Fibroblast of upper back skin (primary cell): ENCODE results near the gene ZFYVE21.
A peak's percentile ranks its signal among the peaks of the same experiment; 100 is the strongest.

ENCODE experiments used
- DNase-seq: peaks from one replicate; pipeline ENCODE4 v3.0.0-alpha.2; 2013

ZFYVE21 gene

DNA sequence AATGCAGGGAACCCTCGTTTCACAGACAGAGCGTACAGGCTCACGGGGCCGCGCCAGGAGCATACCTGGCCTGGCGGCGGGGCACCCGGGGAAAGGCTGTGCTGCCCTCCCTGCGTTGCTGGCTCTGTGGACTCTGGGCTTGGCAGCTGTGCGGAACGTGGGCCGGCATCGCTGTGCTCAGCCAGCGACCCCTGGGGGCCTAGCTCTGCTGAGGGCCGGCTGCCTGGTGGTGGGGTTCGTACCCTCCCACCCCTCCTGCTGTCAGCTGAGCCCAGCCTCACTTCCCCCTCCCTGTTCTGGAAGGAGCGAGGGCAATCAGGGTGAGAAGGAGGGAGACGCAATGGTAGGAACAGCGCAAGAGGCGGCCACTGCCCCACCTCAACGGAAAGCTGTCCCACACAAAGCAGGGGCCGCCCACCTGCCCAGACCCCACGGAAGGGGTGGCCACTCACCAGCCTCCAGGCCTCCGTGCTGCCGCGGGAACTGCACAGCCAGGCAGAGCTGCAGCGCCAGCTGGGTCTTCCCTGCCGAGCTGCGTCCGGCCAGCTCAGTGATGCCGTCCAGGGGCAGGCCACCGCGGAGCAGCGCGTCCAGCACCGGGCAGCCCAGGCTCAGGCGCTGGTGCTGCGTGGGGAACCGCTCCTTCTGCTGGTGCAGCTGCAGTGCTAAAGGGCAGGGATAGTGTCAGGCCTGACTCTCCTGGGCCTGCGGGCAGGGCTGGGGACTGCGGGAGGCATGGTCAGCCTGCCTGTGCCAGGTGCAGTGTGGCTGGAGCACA lies 8.9 kb upstream of the ZFYVE21 start:
- DNase-seq, result no peak

DNA sequence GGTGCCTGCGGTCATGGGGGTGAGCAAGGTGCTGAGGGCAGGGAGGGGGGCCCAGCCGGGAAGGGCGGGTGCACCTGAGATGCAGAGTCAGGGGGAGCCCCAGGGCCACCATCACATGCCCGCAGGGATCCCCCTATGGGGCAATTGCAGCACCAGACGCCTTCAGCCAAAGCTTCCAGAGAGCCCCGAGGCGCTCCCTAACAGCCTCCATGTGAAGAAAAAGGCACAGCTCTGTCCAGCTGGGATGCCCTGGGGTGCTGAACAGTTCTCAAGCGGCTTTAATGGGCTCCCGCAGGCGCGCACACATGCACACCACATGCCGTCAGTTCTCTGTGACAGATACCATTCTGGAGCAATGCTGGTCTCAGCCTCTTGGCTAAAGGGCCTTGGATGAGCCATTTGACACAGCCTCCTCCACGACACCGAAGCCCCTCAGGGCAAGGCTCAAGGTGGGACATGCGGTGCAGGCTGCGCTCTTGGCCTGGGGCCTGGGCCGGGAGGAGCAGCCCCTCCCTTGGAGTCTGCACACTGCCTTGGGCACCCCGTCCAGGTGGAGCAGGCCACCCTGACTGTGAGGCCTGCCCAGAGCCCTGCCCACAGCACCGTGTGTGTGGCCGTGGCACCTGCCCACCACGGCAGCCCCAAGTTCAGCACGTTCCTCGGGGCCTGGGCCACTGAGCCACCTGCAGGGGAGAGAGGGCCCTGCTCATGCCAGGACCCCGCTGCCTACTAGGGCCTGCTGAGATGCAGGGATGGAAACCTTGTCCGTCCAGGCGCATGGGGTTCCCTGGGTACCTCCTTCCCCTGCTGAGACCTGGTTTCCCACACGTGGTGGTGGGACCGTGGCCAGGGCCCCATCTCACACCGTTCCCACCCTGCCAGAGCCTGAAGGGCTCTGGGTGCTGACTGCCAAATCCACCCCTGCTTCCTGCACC lies 8.0 kb upstream of the ZFYVE21 start:
- no peak for DNase-seq

DNA sequence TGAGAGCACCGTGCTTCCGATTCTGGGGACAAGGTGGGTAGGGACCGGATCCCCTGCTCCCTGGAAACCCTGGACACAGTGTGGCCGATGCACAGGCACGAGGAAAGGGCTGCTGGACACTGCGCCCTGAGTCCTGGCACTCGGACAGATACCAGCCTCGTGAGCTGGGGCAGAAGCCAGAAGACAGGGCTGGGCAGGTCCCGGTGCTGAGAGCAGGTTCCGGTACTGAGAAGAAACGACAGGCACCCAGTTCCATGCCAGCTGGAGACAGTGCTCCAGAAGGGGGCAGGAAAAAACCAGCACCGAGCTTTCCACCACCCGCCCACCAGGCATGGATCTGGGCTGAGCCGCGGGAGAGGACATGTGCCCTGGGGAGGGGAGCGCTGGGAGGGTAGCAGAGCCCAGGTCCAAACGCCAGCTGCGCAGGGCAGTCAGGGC lies 6.8 kb upstream of the ZFYVE21 start:
- DNase-seq, result no peak

DNA sequence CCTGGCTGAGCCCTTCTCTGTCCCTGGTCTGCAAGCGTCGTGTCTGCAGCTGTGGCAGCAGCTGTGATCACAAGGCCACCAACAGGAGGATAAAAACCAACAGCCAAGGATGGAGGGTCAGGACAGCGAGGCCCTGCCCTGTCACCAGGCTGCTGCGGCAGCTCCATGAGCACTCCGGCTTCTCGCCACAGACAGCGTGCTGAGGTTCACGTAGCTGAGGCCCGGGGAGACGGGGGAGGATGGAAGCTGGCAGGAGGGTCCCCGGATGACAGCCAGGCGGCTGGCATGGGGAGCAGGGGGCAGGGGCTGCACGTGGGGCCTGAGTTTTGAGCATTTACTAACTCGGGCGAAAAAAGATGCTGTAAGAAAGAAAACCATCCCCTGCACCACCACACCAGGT lies 5.8 kb upstream of the ZFYVE21 start:
- no peak for DNase-seq

DNA sequence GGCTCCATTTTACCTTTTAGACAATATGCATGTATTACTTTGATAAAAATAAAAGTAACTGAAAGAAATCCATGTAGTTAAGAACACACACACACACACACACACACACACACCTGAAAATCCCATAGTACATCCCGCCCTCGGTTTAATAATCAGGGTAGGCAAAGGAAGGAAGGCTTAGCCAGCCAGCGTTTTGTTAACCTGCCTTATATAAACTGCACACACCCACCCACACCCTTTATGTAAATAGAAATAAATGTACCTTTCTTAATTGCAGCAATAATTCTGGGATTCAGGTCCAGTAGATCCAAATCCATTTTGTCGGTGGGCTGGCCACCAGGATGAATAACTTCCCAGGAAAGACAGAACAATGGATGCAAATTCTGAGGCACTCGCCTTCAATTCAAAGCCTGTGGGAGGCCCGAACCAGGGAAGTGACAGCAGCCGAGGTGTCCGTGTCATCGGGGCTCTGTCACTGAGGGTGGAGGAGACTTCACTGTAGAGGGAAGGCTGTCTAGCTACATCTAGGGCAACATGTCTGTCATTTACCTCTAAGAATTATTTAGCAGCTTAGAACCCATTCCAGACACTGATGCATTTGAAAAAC lies 4.7 kb upstream of the ZFYVE21 start:
- DNase-seq, result no peak

DNA sequence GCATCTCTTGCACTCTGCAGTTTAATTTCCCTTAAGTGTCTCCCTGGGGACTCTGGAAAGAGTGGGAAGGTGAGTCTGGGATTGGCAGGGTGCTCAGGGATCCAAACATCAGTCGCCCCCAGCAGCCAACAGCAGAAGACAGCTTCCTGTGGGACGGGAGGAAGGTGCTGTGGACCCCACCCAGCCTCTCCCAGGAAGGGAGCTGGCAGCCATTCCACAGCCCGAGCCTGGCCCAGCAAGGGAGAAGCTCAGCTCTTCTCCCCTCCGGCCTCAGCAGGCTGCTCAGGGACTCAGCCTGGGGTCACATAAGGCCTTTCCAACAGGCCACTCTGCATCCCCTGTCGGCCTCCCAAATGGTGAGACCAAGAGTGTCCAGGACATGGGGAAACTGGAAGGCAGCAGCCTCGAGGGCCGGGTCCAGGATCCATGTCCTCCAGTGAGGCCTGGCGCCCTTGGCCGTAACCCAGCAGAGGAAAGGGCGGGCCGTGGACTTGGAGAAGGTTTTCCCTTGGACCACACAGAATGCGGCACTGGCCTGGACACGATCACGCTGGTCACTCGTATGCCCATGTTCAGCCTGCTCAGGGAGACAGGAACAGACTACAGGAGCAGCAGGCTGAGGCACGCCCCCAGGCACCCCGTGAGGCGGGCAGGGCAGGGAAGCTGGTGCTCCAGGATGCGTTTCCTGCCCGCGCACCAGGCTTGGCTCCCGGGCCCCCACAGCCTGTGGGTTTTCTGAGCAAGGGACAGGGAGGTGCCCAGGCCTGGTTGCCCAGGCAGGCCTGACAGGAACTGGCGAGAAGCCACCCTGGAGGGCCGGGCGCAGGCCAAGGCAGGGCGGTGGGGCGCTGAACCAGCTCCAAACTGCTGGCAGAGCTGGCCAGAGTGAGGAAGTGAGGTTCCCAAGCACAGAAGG lies 3.8 kb upstream of the ZFYVE21 start:
- DNase-seq, result no peak

DNA sequence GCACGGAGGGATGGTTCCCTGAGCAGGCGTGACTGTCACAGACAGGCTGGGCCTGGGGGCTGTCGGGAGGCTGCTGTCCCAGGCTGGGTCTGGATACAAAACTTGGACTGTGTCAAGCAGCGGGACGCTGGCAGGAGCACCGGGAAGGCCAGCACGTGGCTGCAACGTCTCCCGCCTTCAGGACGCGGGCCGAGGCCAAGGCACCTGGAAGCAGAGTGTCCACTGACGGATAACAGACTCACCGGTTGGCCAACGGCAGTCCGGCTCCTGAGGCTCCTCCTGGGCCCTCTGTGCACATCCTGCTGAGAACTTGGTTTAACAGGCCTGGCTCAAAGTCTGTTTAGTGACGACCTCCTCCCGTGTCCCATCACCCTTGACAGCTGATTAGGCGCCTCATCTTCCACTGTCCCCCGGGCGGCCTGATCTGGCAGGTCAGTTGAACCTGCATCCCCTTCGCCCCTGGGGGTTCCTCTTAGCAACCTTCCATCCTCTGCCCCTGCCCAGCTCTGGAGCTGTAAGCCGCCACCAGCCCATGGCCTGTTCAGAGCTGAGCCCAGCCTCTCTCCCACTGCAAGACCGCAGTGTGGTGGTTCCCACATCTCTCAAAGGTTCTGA lies 2.9 kb upstream of the ZFYVE21 start:
- DNase-seq, result no peak

DNA sequence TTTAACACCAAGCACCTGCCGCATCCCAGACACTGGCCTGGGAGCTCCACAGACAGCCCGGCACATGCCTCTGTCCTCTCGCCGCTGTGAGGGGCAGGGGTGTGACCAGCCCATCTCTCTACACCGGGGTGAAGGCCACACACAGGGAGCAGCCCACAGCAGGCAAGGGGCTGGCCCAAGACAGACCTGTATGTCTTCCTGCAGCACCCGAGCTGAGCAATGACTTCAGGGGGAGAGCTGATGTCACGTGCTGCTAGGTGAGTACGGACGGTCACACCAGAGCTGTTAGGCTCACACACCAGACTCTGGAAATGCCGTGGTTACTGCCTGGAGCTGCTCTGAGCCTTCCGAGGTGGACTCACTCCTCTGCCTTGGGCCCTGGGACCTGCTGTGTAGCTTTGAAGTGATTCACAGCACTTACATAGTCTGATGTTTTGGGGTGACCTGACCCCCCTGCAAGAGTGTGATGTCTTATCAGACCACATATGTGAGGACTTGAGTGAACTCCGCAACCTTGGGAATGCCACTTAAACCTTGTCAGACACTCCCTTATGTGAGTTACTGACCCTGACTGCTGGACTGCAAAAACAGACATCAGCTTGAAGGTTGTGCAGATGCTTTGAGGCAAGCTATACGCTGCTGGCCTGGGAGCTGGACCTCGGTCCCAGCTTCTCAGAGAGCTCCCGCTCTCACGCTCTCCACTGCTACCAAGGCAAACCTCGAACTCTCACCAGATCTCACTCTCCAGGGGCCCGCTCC lies 2.1 kb upstream of the ZFYVE21 start:
- DNase-seq, result no peak

DNA sequence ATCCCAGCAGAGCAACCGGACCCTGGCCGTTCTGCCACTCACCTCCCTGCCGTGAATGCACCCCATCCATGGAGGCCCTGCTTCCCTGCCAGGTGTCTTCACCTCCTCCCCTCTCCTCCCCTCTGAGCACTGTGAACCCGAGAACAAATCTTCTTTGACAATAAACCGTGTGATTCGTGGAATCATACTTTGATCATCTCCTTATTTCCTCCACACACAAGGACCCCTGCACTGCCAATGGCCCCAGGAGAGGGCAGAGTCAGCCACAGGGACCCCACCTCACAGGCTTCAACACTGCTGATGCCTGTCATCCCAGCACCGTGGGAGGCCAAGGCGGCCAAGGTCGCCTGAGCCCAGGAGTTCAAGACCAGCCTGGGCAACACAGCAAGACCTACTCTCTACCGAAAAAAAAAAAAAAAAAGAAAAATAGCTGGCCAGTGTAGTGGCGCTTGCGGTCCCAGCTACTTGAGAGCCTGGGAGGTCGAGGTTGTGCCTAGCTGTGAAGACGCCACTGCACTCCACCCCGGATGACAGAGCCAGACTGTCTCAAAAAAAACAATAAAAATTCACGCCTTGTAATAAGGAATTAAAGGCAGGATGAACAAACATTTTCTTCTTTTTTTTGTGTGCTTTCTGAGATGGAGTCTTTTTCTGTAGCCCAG lies 1.4 kb upstream of the ZFYVE21 start:
- DNase-seq, result no peak

DNA sequence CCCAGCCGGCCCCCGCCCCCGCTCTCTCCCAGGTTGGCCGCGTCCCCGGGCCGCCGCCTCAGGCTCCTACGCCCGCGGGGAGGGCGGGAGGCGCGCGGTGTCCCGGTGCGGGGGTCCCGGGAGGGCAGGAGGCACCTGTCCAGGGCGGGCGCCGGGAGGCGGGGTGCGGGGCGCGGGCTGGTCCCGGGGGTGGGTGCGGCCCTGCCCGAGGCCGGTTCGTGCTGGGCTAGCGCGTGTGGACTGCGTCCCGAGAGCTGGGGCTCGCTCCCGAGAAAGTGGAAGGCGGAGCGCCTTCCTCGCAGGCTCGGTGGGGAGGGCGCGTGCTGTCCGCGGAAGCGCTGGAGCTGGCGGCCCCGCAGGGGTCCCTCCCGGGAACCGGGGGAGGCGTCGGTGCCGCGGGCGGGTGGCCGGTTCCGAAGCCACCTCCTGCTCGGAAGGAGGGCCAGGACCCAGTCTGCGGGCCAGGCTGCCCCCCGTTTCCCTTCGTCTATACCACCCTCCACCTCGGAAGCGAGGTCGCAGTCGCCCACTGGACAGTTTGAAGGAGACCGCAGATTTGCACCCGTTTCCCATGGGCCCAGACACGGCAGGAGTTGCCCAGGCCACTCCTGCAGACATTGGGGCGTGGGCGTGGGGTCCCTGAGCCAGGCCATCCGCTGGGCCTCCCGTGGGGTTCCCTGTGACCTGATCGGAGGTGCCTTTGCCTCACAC lies 636 bp downstream of the ZFYVE21 start:
- no peak for DNase-seq

DNA sequence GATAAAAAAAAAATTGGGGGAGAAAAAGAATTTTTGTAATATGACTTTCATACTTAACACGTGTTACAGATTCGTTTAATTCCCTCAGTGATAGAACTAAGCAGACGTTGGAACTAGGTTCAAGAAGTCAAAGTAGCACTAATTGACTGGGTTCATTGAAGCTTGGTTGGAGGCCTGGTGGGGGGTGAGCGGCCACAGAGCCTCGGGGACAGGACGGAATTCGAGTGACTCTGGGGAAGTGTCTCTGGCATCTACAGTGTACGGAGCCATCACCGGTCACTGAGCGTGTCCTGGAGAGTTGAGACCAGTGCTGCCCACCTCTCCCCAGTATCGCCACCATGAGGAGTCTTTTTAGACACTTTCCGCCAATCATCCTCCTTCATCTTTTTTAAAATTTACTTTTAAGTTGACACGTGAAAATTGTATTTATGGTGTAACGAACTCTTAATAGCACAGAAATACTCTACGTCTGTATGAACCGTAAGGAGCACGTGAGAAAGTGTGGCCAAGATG lies 1.3 kb downstream of the ZFYVE21 start:
- DNase-seq, result no peak

DNA sequence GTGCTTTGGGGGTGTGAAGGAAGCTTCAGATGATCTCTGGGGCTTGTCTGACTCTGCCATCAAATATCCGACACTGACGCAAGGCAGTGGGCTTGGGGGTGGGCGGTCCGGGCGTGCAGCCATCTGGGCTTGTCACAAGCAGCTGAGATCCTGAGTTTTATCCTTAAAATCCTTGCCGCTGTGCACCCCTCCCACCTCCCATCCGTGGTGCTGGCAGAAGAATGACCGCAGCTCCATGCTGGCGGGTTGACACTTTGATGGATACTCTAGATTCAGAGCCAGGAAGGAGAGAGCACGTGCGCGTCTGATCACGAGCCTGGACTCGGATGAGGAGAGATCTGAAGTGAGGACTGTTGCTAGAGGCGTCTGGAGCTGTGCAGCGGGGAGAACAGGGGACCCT lies 3.0 kb downstream of the ZFYVE21 start:
- DNase-seq, result peak; percentile 87

DNA sequence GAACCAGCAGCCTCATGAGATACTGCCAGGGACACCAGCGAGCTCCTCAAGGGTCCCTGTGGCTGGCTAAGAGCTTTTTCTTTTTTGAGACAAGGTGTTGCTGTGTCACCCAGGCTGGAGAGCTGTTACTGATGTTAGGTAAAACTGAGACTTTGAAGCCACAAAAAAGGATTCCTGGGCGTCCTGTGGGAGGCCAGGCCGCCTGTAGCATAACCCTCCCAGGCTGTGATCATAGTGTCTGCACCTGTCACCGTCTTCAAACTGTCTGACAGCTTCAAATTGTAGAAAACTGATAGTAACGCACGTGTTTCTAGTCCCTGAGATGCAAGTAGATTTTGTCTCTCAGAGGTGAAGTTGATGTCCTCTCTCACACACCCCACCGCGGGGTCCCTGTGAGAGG lies 4.1 kb downstream of the ZFYVE21 start:
- no peak for DNase-seq

DNA sequence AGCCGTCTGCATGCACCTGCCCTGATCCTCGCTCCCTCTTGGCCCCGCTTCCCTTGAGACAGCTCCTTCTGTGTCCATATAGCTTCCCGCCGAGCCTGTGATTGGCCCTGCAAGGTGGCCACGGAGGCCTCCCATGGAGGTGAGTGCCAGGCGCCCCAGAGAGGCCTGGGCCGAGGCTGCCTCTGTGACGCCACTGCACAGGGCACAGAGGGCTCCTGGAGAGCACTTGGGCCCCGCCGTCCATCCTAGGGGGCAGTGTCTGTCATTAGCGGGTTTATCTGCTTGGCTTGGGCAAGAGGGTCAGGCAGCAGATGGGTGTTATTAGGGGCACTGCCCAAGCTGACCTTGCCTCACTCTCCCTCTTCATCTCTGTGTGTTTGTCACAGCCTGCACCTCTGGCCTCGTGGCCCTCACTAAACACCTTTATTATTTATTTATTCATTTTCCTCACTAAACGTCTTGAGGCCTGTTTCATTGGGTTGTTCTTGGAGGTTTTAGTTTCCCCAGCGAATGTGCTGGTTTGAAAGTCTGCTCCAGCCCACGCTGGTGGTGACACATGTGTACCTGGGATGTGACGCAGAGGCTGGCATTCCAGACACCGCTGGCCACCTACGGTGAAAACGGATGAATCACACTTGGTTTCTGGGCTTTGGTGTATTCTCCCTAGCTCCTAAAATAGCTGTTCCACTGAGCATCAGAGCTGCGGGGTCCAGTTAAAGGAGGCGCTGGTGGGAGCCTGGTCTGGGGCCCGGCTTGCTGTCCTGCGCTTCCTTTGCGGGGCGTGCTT lies 5.9 kb downstream of the ZFYVE21 start:
- DNase-seq, result no peak

DNA sequence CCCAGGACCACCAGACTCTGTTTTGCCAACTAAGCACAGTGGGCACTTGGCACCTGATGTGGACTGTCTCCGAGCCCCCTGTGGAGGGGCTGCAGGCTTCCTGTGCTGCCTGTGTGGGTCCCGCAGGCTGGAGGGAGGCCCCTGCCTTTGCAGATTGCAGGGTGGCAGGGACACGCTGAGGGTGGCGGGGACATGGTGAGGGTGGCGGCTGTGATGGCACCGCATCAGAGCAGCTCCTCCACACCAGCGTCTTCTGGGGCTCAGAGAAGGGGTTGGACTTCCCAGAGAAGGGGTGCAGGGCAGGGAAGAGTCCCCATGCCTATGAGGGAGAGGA lies 8.1 kb downstream of the ZFYVE21 start:
- DNase-seq, result no peak

DNA sequence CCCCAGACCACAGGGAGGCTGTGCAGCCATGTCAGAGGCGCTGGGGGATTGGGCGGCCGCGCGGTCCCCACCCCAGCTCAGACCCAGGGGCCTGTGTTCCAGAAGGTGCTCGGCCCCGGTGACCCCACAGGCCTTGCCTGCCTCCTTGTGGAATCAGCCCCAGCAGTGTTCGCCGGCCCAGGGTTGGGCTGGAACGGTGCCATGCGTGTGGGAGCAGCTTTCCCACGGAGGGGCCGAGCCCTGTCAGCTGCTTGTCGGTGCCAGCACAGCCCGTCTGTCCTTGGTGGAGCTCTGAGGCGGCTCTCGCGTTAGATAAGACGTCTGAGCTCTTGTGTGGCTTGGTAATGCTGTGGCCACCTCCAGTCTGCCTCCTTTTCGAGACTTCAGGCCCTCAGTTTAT lies 8.5 kb downstream of the ZFYVE21 start:
- no peak for DNase-seq

DNA sequence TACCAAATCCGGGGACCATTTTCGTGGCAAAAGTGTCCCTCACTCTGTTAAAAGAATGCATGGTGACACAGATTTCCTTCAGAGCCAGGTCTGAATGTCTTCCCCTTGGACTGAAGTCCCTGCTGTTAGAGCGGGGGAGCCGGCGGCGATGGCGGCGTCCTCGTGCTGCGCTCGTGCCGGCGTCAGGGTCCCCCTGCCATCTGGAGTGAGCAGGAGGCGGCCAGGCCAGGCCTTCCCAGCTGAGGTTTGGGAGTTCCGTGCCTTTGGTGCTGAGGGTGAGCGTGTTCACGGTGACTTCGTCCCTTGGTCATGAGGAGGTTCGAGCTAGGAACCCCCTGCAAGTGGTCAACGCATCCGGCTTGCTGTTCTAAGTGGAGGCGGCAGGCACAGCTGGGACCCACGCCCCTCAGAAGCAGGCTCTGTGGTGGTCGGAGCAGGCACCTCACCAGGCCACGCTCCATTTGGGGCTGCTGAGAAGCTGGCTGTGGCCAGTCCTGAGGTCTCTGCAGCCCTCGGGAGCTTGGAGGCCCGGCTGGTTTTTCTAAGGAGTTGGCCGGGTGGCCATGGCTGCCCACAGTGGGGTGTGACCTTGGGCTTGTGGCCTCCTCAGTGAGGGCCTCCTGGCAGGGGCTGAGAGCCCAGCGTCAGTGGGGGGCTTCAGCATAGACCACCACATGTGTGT lies 9.5 kb downstream of the ZFYVE21 start:
- DNase-seq, result no peak

DNA sequence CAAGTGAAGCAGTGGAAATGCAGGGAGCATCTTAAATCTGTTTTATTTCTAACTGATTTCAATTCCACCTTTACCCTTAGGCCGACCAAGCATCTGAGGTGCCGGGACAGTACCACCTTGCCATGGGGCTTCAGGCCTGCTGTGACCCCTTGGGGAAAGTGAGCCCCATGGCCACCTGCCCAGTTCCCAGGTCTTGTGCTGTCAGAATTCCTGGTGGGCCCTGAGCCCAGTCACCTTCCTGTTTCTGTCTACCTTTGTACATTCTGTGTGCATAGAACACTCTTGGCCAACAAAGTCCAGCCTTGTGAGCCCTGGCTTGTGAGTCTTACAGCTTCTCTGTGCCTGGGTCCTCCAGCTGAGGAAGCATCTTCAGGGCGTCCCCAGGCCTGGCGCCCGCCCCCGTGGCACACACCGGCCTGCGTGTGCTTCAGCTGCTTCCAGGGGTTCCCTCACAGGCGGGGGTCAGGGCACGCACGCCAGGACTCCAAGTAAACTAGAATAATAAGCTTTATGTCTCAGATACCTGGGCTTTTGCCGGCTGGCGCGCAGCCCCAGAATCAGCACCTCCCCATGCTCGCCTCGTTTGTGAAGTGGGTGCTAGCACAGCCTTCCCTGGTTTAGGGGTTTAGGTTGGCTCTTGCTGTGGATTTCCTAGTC lies 10.3 kb downstream of the ZFYVE21 start:
- no peak for DNase-seq
